Mucosa of rectum (tissue), 2 donors: ENCODE results near the gene TMEM50B.
"Not testable (repeated sequence)": the region's sequence is repeated elsewhere in the genome, so short reads cannot be mapped to it uniquely, and the experiment has no call there.

Experiments
- H3K27ac ChIP-seq, 2 donors: one replicate each; pipeline ENCODE4 v1.7.0; 2013; ENCODE audit warnings: inconsistent platforms in 2 of 2, low read depth in 2 of 2, low read length in 2 of 2
- H3K27me3 ChIP-seq, 2 donors: one replicate each; pipeline ENCODE4 v1.7.0; 2013; ENCODE audit warnings: low read length in 2 of 2; ENCODE audit not compliant: control insufficient read depth in 2 of 2, insufficient read depth in 2 of 2
- H3K36me3 ChIP-seq, 2 donors: one replicate each; pipeline ENCODE4 v1.7.0; 2013; ENCODE audit warnings: low read length in 2 of 2; ENCODE audit not compliant: control insufficient read depth in 2 of 2, insufficient read depth in 2 of 2
- H3K4me1 ChIP-seq, 2 donors: one replicate each; pipeline ENCODE4 v1.7.0; 2013; ENCODE audit warnings: low read length in 2 of 2, mild to moderate bottlenecking in 1 of 2; ENCODE audit not compliant: control insufficient read depth in 2 of 2, insufficient read depth in 2 of 2
- H3K4me3 ChIP-seq, 2 donors: one replicate each; pipeline ENCODE4 v1.7.0; 2013; ENCODE audit warnings: low read length in 2 of 2
- H3K9ac ChIP-seq, 2 donors: one replicate each; pipeline ENCODE4 v1.7.0; 2013; ENCODE audit warnings: low read length in 2 of 2, low read depth in 1 of 2, mild to moderate bottlenecking in 1 of 2
- H3K9me3 ChIP-seq, 2 donors: one replicate each; pipeline ENCODE4 v1.7.0; 2013; ENCODE audit warnings: low read length in 2 of 2; ENCODE audit not compliant: control insufficient read depth in 2 of 2
- donor health status: healthy.
- donor health status: Normal muscosa, but diverticular disease.

TMEM50B gene

DNA sequence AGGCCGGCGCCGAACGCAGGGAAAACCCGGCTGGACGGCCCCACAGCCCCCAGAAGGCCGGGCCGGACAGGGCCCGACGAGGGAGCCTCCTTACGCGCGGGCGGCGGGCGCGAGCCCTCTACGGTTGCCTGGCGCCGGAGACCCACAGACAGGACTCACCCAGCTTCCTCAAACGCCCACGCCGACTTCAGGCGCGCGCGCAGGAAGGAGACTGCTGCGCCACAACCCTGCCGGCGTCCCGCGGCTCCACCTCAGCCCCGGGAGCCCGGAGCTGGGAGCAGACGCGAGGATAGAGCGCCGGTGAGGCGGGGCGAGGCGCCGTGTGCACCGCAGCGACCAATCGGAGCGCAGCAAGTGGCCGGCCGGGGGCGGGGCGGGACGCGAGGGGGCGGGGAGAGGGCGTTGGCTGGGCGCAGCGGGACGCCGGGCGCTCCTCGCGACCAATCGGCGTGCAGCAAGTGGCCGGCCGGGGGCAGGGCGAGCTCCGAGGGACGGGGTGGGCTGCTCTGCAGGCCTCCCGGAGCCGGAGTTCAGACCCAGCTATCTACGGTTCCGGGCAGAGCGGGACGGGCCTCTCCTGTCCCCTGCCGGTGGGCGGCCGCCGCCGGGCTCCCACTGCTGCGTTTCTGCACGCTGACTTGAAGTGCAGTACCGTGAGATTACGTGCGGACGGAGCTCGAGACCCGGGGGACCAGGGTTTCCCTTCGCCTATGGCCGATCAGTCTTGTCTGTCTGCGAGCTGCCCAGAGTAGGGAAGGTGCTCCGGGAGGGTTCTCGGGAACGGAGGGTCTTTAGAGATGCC is at the start of gene TMEM50B:
TMEM50B (minus strand) TSS at position 296 of the 802 bp plus-strand sequence. CDS start 11,089 bp downstream, outside the sequence.
- peaks cover 4 to 12% of the 10 kb centered on the region in 2 donors for H3K4me1 ChIP-seq
- peak within 1 kb of the TSS; percentile 91 to 94 for H3K9ac ChIP-seq
- H3K9me3 ChIP-seq, result no peaks in the 10 kb centered on the region
- peak within 1 kb of the TSS; percentile 95 for H3K27ac ChIP-seq
- no peaks in the 10 kb centered on the region for H3K36me3 ChIP-seq
- H3K27me3 ChIP-seq, result no peaks in the 10 kb centered on the region
- H3K4me3 ChIP-seq, result peak within 1 kb of the TSS; percentile 88 to 91

DNA sequence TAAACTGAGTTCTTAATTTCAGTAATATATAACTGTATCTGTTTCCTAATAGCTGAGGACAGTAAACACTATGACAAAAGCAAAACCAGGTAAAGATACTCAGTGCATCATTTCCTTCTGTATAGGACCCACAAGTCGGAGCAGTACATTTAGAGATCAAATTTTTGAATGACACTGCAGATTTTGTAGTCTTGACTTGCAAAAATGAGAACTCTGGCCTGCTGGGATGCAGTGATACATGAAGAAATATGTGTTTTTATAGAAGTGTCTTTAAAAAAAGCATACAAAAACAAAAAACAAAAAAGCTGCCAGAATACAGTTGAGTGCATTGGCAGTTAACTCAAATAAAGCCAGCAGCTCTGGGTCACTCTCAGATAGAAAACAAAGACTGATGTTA is 43.2 kb upstream of the TMEM50B start:
- H3K36me3 ChIP-seq, result peaks cover 15 to 32% of the 10 kb centered on the region in 2 donors

DNA sequence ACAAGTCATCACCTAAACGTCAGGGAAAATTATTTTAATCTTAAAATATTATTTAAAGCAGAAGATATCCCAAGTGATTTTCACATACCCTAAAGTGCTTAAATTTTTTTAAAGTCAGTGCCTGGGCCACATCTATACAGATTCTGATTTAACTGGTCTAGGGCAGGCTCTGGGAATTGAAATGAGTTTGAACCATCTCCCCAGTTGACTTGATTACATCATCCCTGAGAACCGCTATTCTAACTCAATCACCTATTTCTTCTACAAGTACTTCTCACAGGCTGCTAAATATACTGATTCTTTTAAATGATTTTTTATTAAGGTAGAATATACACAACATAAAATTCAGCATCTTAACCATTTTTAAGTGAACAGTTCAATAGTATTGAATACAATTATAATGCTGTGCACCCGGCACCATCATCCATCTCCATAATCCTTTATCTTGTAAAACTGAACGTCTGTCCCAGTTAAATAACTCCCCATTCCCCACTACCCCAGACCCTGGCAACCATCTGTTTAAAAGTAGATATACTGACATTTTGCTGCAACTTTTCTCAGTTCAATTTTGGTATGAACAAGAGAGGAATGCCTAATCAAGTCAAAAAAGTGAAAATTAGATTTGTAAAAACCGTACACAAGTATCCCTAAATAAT is 42.7 kb upstream of the TMEM50B start:
- Histone ChIP-seq H3K9me3 (no peaks in the 10 kb centered on the region), H3K36me3 (peaks cover 15 to 27% of the 10 kb centered on the region in 2 donors), H3K9ac (no peak overlapping the region), H3K27me3 (no peaks in the 10 kb centered on the region), H3K4me1 (no peaks in the 10 kb centered on the region), H3K27ac (no peak overlapping the region), H3K4me3 (no peak overlapping the region)

More for the DNA sequence above, 43.2 kb upstream of the TMEM50B start:
- Histone ChIP-seq H3K9ac (no peak overlapping the region), H3K27ac (no peak overlapping the region), H3K9me3 (no peaks in the 10 kb centered on the region), H3K4me1 (no peaks in the 10 kb centered on the region), H3K27me3 (no peaks in the 10 kb centered on the region), H3K4me3 (no peak overlapping the region)

- Histone ChIP-seq H3K27ac (no peak overlapping the region), H3K4me3 (no peak overlapping the region), H3K9me3 (no peaks in the 10 kb centered on the region), H3K9ac (no peak overlapping the region), H3K27me3 (no peaks in the 10 kb centered on the region), H3K36me3 (peaks cover 37 to 41% of the 10 kb centered on the region in 2 donors), H3K4me1 (no peaks in the 10 kb centered on the region)
These were observed 39.1 kb upstream of the TMEM50B start for GRCh38 chr21:33518899-33519298.

DNA sequence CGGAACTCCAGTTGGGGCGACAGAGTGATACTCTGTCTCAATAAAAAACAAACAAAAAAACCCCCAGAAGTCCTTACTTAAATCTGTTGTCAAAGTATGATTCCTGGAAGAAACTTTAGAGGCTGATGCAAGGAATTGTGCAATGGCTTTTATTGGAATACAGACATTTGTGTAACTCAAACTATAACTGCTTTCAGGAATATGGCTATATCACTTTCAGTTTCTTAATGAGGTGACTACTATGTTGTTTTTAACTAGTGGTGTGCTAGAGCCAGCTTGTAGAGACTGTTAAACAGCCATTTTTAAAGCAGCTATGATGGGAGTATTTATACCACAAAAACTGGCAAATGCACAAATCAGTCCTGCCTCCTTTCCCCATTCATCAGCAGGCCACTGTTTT is 34.5 kb upstream of the TMEM50B start:
- H3K36me3 ChIP-seq, result peaks cover 50 to 52% of the 10 kb centered on the region in 2 donors
- H3K27ac ChIP-seq, result no peak overlapping the region
- H3K27me3 ChIP-seq, result no peaks in the 10 kb centered on the region
- no peak overlapping the region for H3K9ac ChIP-seq
- no peak overlapping the region for H3K4me3 ChIP-seq
- H3K9me3 ChIP-seq, result no peaks in the 10 kb centered on the region
- H3K4me1 ChIP-seq, result no peaks in the 10 kb centered on the region

DNA sequence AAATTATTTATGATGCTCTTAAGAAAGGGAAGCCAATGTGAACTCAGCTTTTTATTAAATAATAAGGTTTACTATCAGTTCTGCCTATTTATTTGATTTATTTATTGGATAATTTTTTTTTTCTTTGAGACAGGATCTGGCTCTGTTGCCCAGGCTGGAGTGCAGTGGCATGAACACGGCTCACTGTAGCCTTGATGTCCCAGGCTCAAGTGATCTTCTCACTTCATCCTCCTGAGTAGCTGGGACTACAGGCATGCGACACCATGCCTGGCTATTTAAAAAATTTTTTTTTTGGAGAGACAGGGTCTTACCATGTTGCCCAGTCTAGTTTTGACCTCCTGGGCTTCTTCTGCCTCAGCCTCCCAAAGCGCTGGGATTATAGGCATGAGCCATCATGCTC is 32.7 kb upstream of the TMEM50B start:
- H3K27ac ChIP-seq, result no peak overlapping the region
- H3K27me3 ChIP-seq, result no peaks in the 10 kb centered on the region
- H3K9ac ChIP-seq, result no peak overlapping the region
- H3K36me3 ChIP-seq, result peaks cover 46 to 53% of the 10 kb centered on the region in 2 donors
- no peak overlapping the region for H3K4me3 ChIP-seq
- H3K9me3 ChIP-seq, result no peaks in the 10 kb centered on the region
- no peaks in the 10 kb centered on the region for H3K4me1 ChIP-seq

DNA sequence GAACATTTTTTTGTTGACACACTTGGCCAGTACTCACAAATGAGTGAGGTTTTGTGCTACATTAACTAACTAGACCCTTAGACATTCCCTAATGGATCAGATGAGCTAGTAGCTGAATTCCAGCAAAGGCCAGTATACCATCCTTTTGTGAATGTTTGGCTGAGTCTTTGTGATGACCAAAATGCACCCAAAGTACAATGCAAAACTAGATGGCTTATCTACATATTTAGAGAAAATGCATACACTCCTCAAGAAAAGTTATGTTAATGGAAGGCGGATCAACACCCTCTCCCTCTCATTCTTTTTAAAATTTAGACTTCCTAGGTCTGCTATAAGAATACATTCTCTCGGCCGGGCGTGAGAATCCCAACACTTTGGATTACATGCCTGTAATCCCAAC is 31.9 kb upstream of the TMEM50B start:
- H3K4me3 ChIP-seq, result no peak overlapping the region
- H3K36me3 ChIP-seq, result peaks cover 41 to 48% of the 10 kb centered on the region in 2 donors
- no peaks in the 10 kb centered on the region for H3K4me1 ChIP-seq
- H3K9me3 ChIP-seq, result no peaks in the 10 kb centered on the region
- H3K9ac ChIP-seq, result no peak overlapping the region
- no peaks in the 10 kb centered on the region for H3K27me3 ChIP-seq
- H3K27ac ChIP-seq, result no peak overlapping the region

- H3K9ac ChIP-seq, result no peak overlapping the region
- H3K4me3 ChIP-seq, result no peak overlapping the region
- H3K27ac ChIP-seq, result no peak overlapping the region
- H3K4me1 ChIP-seq, result no peaks in the 10 kb centered on the region
- H3K27me3 ChIP-seq, result no peaks in the 10 kb centered on the region
- peaks cover 37 to 43% of the 10 kb centered on the region in 2 donors for H3K36me3 ChIP-seq
- no peaks in the 10 kb centered on the region for H3K9me3 ChIP-seq
These were observed 31.1 kb upstream of the TMEM50B start for GRCh38 chr21:33510826-33511225.

- not testable (repeated sequence) for H3K9ac ChIP-seq, H3K4me1 ChIP-seq, H3K4me3 ChIP-seq, H3K9me3 ChIP-seq, H3K27ac ChIP-seq, H3K27me3 ChIP-seq
- peaks cover 35 to 43% of the 10 kb centered on the region in 2 donors for H3K36me3 ChIP-seq
These were observed 27.2 kb upstream of the TMEM50B start for GRCh38 chr21:33507003-33507402.

DNA sequence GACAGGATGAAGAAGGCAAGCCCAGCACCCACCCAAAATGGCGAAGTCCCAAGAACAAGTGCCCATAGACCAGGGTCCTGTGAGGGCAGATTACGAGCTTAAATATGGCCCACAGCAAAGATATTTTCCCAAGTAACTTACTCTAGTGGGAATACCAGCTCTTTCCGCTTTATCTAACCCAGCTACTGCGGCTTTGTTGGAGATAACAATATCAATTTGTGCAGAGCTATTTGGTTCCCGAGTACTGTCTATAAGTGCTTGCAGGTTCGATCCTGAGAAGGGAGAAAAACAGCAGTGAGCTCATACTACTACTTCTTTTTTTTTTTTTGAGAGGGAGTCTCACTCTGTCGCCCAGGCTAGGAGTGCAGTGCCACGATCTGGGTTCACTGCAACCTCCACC is 26.1 kb upstream of the TMEM50B start:
- Histone ChIP-seq H3K27ac (no peak overlapping the region), H3K4me3 (no peak overlapping the region), H3K36me3 (peaks cover 26 to 37% of the 10 kb centered on the region in 2 donors), H3K9me3 (no peaks in the 10 kb centered on the region), H3K9ac (no peak overlapping the region), H3K4me1 (no peaks in the 10 kb centered on the region), H3K27me3 (no peaks in the 10 kb centered on the region)
